AG08396 (cell line): Measurements from ENCODE around the gene PARD3B.
A peak's percentile ranks its signal among the peaks of the same experiment; 100 is the strongest.

Source experiments
- DNase-seq: peaks from one replicate; pipeline ENCODE4 v3.0.0; 2012; ENCODE audit warnings: low spot score, mixed read lengths

Gene PARD3B

DNA sequence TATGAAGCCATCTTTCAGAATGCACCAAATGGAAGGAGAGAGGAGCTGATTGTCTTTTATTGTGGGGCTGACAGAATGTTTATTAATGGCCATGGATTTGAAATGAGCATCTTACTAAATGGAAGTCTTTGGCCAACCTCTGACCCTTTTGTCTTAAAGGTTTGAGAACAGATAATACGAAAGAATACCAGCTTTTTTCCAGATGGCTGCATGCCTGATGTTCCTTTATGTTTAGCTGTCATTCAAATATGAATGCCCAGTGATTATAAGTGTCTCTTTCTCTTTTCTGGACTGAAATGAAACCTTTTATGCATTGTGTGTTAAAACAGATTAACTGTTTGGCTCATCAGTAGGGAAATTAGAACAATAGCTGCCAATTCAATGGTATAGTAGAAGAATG is 46.0 kb downstream of the PARD3B start:
- DNase-seq: no peak

DNA sequence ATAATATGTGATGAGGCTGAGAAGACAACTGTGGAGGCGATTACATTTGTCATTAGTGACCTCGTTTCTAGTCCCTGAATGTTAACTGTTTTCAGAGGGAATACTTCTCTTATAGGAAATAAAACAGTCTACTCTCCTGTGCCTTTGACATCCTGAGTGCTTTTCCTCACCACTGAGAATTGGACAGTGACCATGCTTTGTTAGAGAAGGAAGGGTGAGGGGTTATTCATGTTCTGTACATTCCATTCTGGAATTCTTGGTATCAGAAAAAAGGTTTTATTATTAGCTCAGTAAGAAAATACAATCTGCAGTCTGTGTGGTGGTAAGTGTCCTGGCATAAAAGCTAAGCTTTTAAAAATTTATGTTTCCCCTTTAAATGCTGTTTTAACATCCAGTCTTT is 58.8 kb downstream of the PARD3B start:
- no peak for DNase-seq

DNA sequence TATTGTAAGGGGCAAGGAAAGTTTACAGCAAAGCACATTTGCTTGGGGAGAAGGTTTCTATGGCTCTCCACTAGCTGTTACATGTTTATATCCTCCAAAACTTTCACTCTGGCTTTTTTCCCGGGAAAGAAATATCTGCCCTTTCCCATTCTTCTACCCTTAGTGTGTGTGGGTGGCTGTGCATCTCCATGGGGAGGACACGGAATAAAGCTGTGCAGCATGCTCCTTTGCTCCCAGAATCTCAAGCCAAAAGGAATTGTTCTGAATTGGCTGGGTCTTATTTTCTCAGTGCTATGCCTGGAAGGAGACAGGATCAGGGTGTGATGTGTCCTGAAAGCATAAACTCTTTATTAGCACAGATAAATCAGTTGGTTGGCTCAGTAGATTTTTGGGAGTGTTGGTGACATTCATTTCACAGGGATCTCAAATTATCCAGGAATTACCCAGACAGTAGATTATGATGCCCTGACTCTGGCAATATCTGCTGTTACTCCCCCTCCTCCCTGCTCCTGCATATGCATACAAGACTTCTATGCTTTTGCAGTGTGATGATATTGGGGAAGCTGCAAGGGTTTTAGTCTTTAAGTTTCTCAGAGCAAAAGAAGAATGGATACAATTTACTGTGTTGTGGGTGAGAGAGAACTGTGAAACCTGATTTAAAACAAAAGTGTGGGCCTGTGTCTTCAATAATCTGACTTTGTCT is 63.1 kb downstream of the PARD3B start:
- peak; percentile 47 for DNase-seq

DNA sequence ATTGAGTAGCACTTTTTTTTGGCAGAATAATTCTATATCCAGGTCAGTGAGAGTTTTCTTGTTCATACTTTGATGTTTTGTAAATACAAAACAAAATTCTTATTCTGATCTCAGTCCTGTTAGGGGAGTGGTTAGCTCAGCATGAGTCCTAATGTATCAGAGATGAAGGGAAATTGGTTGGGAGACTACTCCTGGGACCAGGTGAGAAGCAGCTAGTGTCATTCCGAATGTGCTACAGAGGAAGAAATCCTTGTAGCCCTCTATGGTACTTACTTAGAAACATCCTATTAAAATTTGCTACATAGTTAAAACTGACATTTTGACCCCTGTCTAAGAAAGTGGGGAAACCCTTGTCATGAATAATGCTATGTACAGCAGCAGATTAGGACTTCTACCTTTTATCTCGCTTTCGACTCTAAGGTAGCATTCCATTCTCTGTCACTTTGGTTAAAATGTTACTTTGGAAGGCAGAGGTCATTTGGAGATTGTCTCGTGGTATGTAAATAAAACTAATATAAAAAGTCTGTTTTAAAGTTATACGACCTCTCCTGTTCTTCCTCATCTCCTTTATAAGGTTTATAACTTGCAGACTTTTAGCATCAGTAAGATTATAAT is 65.8 kb downstream of the PARD3B start:
- DNase-seq: no peak

DNA sequence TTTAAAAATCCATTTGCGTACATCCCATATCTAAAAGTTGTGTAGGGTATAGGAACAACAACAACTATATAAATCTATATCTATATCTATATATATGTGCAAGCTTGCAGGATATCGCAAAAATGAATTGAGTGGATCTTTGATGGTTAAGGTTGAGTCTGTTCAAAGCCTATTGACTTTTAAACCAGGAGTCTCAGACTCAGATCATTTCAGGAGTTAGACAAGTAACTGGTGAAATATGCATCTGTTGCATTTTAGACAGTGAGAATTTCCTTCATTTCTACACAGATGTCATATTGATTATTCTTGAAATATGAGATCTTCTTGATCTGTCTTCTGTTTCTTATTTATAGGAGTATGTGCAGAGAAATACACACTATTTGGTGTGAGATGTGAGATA is 66.5 kb downstream of the PARD3B start:
- no peak for DNase-seq

DNA sequence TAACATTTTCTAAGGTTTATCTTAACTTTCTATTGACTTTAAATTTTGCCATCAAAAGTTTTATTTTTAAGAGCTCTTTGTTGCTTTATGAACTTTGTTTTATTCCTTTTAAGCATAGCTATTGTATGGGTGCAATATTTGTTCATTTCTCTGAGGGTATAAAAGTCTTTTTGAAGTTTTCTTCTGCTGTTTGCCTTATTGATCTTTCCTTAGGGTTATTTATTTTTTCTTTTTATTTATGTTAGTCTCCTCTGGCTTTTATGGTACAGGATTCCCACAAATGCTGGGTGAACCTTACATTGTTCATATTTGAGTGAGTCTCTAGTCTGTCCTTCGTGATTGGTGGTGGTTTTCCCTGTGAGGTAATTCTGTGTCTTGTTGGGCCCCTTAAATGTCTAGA is 68.4 kb downstream of the PARD3B start:
- no peak for DNase-seq

DNA sequence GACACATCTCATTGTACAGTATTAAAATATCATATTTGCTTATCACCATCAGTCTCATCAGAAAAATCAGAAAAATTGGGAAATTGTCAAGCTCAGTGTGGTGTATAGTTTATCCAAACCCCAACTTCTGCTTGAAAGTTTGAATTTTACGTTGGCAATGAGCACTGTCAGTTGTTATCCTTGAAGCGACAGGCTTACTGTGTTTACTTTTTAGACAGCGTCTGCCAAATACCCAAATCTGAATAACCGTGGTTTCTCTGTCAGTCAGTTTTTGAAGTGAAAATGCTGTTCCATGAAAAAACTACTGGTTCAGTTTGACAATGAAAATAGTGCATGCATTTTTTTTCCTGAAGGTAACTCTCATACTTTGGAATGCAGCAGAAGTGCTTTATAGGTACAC is 70.2 kb downstream of the PARD3B start:
- DNase-seq: no peak

DNA sequence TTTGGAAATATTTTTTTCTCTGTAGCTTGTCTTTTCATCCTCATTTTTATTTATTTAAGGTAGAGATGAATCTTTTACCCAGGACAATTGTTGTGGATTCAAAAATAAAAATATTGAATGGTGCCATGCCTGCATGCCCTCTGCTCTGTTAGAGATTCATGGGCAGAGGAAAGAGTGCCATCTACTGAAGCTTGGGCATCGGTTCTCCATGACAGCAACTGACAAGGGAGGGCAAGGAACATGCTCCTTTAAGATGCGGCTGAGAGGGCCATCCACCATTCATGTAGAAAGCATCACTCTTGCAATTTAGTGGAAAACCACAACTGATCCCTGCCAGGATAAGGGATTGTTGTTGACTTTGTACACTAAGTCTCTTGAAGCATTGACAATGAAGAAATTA is 79.9 kb downstream of the PARD3B start:
- DNase-seq: peak; percentile 12

DNA sequence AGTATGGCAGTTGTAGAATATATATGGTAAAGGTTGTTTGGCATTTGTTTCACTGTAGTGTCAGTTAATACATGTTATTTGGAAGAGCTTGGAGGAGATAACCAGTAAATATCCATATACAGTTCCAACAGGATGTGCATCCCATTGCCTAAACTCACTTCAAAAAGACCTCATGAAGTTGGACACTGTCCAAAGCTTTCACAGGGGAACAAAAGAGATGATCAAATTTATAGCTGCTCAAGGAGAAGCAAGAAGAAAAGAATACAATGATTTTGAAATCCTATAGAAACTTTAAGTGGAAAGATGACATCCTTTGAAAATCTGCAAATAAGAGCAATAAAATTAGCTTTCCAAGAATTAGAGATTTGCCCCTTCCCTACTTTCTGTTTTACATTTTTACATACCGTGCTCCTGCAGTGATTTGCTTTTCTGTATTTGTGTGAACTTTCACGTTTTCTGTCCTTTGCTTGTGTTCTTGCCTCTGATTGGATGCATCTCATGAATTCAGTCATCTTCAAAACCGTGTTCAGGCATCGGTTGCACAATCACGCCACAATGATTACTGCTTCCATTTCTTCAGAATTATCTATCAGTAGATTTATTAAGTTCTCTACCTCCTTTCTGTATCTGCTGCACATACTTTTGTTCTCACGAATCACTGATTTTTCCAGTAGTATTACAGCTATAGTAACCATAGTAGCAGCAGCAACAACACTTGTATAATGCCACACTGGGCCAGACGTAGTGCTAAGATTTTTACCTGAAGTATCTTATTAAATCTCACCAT is 83.8 kb downstream of the PARD3B start:
- no peak for DNase-seq

DNA sequence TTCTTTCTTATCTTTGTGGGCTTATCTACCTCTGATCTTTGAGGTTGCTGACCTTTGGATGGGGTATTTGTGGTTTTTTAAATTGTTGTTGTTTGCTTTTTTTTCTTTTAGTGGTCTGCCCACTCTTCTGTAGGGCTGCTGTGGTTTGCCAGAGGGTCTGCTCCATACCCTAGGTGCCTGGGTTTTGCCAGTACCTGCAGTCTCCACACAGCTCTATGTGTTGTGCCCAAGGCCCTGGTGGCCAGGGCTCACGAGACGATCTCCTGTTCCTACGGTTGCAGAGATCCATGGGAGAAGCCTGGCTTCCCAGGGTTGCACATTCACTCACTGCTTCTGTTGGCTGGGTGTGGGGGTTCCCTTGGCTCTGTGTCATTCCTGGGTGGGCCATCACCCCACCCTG is 87.1 kb downstream of the PARD3B start:
- no peak for DNase-seq

DNA sequence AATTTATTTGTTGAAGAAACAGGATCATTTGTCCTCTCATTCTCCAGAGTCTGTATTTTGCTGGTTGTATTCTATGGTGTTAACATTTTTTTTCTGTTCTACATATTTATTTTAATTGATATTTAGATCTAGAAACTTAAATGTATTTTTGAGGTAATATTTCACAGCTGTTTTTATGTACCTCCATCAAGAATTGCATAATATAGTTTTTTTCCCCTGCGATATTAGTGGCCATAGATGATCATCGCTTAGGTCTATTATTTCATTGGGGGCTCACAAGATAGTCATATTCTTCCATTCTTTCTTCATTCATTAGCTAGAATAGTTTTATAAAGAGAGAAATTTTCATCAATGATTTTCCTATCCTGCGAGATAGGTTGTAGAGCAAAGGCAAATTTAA is 89.3 kb downstream of the PARD3B start:
- DNase-seq: no peak

DNA sequence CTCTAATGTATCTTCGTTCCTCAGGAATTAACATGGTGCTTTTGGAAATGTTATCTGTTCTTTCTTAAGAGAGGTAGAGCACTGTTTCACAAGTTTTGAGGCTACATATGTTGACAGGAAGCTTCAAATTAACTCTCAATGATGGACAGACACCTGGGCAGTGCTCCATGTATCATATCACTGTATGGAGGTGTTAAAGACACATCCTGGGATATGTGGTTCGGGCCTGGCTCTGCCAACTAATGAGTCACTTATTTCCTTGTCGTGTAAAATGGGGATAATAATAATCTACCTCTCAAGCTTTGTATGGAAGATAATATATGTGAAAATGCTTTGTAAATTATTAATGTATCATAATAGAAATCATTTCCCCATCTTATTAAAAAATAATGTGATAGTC is 90.2 kb downstream of the PARD3B start:
- DNase-seq: no peak

DNA sequence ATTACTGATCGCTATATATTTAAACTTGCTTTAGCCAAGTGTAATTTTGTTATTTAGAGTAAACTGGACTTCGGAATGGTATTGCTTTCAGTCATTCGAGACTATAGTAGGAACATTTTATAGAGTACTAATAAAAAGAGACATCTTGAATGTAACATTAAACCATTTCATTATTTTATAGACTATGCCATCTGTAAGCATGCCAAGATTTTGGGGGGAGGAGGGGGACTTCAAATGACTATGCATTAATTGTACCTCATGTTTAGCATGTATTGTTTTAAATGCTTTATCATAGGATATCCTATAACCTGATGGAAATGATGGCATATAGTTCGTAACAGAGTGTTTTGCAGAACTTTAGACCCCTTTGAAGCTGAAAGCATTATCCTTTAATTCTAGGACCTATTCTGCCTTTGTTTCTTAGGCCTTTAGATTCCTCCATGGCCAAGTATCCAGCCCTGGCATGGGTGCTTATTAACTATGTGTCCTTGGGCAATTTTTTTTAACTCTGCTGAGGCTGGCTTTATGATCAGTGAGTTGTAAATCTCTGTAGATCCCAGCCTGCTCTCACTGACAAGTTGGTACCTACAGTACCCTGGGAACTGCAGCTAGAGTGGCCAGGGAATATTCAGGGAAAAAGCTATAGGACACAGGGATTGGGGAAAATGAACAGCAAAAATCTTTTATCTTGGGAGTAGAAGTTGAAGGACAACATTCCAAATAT is 93.4 kb downstream of the PARD3B start:
- DNase-seq: no peak

DNA sequence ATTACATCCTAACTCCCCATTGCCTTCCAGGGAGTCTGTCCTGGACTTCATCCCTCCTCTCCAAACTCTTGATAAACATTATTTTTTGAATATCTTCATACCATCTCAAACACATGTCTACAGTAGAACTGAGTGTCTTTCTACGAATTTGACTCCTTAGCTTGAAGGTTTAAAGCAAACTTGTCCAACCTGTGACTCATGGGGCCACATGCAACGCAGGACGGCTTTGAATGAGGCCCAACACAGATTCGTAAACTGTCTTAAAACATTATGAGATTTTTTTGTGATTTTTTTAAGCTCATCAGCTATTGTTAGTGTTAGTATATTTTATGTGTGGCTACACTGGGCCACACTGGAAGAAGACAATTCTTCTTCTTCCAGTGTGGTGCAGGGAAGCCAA is 98.1 kb downstream of the PARD3B start:
- DNase-seq: no peak

DNA sequence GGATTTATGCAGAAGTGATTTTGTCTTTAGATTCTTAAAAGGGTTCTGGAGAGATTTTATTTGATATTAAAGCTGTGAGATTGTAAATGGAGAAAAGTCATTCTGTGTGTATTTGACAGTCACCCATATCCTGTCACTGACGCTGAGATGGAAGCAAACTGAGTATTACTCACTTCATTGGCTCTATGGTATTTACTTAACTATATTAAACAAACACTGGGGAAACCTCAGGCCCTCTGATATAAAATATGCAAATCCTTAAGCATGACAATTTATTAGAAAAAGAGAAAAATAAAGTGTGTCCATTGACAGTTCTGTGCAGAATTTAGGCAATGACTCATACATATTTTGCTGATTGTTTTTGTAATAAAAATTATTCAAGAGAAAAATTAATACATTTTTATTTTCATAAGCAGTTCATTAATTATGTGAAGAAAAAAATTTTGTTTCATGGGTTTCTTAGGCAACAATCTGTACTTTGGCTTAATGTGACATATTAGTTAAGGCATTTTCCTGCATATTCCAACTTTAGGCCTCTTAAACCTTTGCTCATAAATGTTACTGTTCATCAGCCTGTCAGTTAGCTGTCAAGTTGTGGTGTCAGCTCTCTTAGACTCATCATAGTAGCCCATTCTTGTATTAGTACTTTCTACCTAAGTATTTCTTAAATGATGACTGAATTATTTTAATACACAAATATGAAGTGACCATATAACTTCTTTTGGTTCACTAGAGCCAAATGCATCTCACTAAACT is 99.9 kb downstream of the PARD3B start:
- peak; percentile 30 for DNase-seq

DNA sequence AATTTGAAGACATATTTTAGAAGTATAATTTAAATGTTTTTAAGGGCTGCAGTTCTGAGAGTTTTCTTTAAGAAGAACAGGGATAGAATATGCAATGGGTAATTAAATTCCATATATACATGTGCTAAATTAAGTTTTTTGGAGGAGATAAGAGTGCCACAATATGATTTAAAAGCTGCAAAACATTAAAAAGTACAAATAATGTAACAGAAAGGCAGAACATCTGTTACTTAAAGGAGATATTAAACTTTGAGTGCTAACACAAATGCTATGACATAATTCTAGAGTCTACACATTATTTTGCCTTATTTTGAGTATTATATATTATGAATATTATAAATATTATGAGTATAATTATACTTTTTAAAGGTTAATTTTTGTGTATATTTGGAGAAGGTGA is 102.4 kb downstream of the PARD3B start:
- DNase-seq: no peak

DNA sequence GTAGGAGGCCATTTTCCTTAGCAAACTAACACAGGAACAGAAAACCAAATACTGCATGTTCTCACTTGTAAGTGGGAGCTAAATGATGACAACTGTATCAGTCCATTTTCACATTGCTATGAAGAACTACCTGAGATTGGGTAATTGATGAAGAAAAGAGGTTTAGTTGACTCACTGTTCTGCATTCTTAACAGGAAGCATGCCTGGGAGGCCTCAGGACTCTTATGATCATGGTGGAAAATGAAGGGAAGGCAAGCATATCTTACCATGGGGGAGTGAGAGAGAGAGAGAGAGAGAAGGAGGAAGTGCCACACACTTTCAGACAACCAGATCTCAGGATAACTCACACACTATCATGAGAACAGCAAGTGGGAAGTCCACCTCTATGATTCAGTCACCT is 105.3 kb downstream of the PARD3B start:
- DNase-seq: no peak

DNA sequence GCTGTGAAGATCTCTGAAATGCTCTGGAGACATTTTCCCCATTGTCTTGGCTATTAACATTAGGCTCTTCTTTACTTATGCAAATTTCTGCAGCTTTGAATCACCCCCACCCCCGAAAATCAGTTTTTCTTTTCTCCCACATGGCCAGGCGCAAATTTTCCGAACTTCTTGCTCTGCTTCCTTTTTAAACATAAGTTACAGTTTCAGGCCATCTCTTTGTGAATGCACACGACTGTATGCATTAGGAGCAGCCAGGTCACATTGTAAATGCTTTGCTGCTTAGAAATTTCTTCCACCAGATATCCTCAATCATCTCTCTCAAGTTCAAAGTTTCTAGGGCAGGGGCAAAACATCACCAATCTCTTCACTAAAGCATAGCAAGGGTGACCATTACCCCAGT is 106.8 kb downstream of the PARD3B start:
- DNase-seq: no peak

DNA sequence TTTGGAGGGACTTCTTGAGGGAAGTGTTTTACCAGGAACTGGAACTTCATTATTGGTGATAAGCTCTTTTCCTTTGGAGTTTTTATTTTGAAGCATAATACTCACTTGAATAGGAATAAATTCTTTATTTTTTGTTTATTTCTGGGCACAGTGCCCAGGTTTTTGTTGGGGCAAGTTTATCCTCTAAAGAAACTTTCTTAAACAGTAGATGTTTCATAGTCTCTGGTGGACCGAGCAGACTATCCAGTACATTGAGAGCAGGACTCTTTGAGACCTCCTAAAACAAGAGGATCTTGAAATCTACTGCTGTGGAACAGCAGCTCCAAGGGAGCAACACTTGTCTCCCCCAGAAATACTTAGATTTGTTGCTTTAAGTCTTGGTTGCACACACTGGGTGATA is 109.4 kb downstream of the PARD3B start:
- no peak for DNase-seq

DNA sequence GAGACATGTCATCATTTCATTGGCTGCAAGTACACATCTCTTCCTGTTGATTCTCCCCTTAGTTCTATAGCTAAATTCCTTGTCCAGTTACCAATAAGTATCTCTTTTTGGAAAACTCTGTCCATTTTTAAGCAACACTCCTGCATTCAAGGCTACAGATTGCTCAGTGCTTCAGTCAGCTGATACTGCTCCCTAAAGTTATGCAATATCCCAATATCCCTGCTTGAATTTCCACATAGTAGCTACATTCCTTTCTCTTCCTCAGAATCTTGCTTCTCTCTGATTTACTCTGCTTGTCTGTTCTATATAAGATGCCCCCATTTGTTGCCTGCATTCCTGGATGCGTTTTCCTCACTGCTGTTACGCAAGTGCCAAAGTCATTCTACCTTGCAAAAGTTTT is 109.8 kb downstream of the PARD3B start:
- peak; percentile 26 for DNase-seq

DNA sequence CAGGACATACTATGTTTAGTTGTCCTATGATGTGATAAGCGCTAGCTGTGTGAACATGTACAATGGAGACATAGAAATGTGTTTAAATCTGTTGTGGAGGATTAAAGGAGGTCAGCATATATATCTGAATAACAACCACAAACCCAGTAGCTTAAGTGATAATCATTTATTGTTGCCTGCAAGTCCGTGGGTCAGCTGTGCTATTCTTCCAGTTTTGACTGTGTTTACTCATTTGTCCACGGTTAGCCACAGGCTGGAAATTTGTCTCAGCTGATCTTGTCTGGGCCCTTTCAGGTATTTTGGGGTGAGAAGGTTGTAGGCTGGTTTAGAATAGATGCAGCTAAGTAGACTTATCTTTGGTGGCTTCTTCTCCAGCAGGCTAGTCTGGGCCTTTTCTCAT is 110.4 kb downstream of the PARD3B start:
- no peak for DNase-seq

DNA sequence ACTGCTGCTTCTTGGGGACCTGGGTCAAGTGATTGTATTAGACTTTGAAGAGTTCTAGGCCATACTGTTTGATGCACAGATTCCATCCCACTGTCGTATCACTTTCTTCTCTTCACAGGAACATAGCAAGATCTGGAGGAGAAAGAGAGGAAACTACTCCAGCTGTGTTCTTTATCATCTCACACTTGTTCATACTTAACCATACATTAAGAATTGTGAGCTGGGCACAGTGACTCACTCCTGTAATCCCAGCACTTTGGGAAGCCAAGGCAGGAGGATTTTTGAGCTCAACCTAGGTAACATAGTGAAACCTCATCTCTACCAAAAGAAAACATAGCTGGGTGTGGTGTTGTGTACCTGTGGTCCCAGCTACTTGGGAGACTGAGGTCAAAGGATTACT is 111.7 kb downstream of the PARD3B start:
- DNase-seq: no peak
